ENCODE results near the gene HMGN2. TPM values are rescaled to one million over a fixed set of nuclear protein-coding genes. Genes with fewer than 3 reads are reported as not detected.

HMGN2 gene
- total RNA-seq, 2 donors from 2014 or later, result 264 to 385 TPM

DNA sequence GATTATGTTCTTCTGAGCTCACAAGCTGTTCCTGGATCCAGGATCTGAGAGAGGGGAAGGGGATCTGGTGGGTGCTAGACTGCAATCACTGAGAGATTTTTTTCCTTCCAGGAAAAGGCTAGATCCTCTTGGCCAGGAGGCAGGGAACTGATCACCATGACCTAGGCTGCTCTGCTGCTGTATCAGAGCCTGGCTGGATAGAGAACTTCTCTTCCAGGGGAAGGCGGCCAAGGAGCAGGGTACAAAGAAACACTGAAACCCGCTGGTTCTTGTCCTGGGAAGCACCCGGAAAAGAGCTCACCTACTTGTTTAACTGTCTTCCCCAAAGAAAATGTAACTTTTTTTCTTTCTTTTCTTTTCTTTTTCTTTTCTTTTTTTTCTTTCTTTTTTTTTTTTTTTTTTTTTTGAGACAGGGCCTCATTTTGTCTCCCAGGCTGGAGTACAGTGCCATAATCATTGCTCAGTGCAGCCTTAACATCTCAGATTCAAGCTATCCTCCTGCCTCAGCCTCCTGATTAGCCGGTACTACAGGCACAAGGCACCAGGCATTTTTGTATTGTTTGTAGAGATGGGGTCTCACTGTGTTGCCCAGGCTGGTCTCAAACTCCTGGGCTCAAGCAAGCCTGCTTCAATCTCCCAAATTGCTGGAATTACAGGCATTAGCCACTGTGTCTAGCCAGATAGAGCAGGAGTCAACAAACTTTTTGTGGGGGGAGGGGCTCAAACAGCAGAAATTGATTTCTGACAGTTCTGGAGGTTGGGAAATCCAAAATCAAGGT, 44.9 kb downstream of the HMGN2 start:
- H3K36me3 ChIP-seq, result no peaks in the 10 kb centered on the region
- no peaks in the 10 kb centered on the region for H3K9me3 ChIP-seq
- no peaks in the 10 kb centered on the region for H3K4me1 ChIP-seq (replicated peaks)
- no peaks in the 10 kb centered on the region for H3K27me3 ChIP-seq (replicated peaks; ENCODE audit: insufficient read depth)
- H3K27ac ChIP-seq, result no peak overlapping the region
- H3K4me3 ChIP-seq, result no peak overlapping the region
- no peak for DNase-seq (ENCODE audit: low spot score)
- TF ChIP-seq, protein P1, sequence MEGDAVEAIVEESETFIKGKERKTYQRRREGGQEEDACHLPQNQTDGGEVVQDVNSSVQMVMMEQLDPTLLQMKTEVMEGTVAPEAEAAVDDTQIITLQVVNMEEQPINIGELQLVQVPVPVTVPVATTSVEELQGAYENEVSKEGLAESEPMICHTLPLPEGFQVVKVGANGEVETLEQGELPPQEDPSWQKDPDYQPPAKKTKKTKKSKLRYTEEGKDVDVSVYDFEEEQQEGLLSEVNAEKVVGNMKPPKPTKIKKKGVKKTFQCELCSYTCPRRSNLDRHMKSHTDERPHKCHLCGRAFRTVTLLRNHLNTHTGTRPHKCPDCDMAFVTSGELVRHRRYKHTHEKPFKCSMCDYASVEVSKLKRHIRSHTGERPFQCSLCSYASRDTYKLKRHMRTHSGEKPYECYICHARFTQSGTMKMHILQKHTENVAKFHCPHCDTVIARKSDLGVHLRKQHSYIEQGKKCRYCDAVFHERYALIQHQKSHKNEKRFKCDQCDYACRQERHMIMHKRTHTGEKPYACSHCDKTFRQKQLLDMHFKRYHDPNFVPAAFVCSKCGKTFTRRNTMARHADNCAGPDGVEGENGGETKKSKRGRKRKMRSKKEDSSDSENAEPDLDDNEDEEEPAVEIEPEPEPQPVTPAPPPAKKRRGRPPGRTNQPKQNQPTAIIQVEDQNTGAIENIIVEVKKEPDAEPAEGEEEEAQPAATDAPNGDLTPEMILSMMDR (IDR thresholded peaks at IDR 0.05), result no peak
- TF ChIP-seq POLR2A (IDR thresholded peaks at IDR 0.05) (no peak), POLR2AphosphoS5 (IDR thresholded peaks at IDR 0.05) (no peak)
- intact Hi-C loops (cut with DNase I), result no loop called here
- whole genome bisulfite sequencing, result 57% methylated on average over 4 of the region's 4 CpGs

DNA sequence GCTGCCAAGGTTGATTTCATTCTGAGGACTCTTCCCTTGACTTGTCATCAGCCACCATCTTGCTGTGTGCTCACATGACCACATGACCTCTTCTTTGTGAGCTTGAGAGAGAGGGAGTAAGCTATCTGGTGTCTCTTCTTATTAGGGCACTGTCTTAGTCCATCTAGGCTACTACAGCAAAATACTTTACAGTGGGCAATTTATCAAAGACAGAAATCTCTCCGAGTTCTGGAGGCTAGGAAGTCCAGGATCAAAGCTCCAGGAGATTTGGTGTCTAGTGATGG, 45.5 kb downstream of the HMGN2 start:
- DNase-seq (ENCODE audit: low spot score), result no peak
- Histone ChIP-seq H3K4me1 (replicated peaks) (no peaks in the 10 kb centered on the region), H3K36me3 (no peaks in the 10 kb centered on the region), H3K27ac (no peak overlapping the region), H3K4me3 (no peak overlapping the region), H3K9me3 (no peaks in the 10 kb centered on the region), H3K27me3 (replicated peaks; ENCODE audit: insufficient read depth) (no peaks in the 10 kb centered on the region)
- 71% methylated on average over 1 of the region's 1 CpG for WGBS
- TF ChIP-seq, protein P1 (IDR thresholded peaks at IDR 0.05), result no peak
- TF ChIP-seq POLR2AphosphoS5 (IDR thresholded peaks at IDR 0.05) (no peak), POLR2A (IDR thresholded peaks at IDR 0.05) (no peak)
- intact Hi-C loops (cut with DNase I), result no loop called here

DNA sequence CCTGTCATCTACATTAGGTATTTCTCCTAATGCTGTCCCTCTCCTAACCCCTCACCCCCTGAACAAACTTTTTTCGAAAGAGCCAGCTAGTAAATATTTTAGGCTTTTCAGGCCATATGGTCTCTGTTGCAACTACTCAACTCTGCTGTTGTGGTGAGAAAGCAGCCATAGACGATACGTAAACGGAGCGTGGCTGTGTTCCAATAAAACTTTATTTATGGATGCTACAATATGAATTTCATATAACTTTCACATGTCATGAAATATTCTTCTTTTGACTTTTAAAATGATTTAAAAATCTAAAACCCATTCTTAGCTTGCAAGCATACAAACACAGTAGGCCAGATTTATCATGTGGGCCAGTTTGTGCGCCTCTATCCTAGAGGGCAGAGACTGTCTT, 46.1 kb downstream of the HMGN2 start:
- 90% methylated on average over 6 of the region's 6 CpGs for WGBS
- no peak for TF ChIP-seq POLR2AphosphoS5 (IDR thresholded peaks at IDR 0.05)
- TF ChIP-seq POLR2A (IDR thresholded peaks at IDR 0.05), result no peak
- TF ChIP-seq, protein P1 (IDR thresholded peaks at IDR 0.05), result no peak

DNA sequence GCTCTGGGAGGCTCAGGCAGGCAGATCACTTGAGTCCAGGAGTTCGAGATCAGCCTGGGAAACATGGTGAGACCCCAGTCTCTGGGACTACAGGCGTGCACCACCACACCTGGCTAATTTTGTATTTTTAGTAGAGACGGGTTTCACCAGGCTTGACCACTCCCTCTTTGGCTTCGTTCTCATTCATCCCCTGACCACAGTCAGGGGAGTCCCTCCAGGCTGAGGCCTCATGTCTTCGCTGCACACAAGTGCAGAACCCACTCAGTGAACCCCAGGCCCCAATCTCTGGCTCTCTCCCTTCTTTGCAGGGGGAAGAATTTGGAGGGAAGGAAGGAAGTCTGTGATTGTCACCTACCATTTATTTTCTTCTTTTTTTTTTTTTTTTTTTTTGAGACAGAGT, 48.1 kb downstream of the HMGN2 start:
- no peak overlapping the region for H3K4me3 ChIP-seq
- 68% methylated on average over 5 of the region's 5 CpGs for WGBS
- H3K27me3 ChIP-seq (replicated peaks; ENCODE audit: insufficient read depth), result no peaks in the 10 kb centered on the region
- no peaks in the 10 kb centered on the region for H3K4me1 ChIP-seq (replicated peaks)
- TF ChIP-seq POLR2A (IDR thresholded peaks at IDR 0.05), result no peak
- TF ChIP-seq, protein P1 (IDR thresholded peaks at IDR 0.05), result no peak
- no peak for TF ChIP-seq POLR2AphosphoS5 (IDR thresholded peaks at IDR 0.05)
- no peak overlapping the region for H3K27ac ChIP-seq
- no peaks in the 10 kb centered on the region for H3K36me3 ChIP-seq
- intact Hi-C loops (cut with DNase I), result no loop called here
- H3K9me3 ChIP-seq, result no peaks in the 10 kb centered on the region
- DNase-seq (ENCODE audit: low spot score), result no peak

More for the DNA sequence above, 46.1 kb downstream of the HMGN2 start:
- no peak for DNase-seq (ENCODE audit: low spot score)
- H3K4me3 ChIP-seq, result no peak overlapping the region
- no peaks in the 10 kb centered on the region for H3K9me3 ChIP-seq
- H3K36me3 ChIP-seq, result no peaks in the 10 kb centered on the region
- intact Hi-C loops (cut with DNase I), result no loop called here
- no peaks in the 10 kb centered on the region for H3K4me1 ChIP-seq (replicated peaks)
- H3K27ac ChIP-seq, result no peak overlapping the region
- H3K27me3 ChIP-seq (replicated peaks; ENCODE audit: insufficient read depth), result no peaks in the 10 kb centered on the region

DNA sequence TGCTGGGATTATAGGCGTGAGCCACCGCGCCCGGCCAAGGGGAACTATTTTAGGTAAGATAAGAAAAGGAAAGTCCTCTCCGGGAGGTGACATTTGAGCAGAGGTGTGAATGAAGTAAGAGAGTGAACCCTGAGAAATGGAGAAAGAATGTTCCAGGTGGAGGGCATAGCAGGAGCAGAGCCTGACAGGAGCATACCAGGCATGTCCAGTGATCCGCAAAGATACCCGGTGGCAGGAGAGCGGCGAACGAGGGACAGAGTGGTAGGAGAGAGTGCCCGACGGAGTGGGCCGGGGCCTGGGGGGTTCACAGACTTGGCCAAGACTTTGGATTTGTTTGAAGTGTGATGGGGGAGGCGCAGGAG, 49.4 kb downstream of the HMGN2 start:
- WGBS, result 72% methylated on average over 14 of the region's 14 CpGs
- intact Hi-C loops (cut with DNase I), result no loop called here
- H3K27ac ChIP-seq, result no peak overlapping the region
- H3K4me3 ChIP-seq, result no peak overlapping the region
- DNase-seq (ENCODE audit: low spot score), result no peak
- H3K9me3 ChIP-seq, result no peaks in the 10 kb centered on the region
- H3K27me3 ChIP-seq (replicated peaks; ENCODE audit: insufficient read depth), result no peaks in the 10 kb centered on the region
- no peak for TF ChIP-seq POLR2A (IDR thresholded peaks at IDR 0.05)
- TF ChIP-seq POLR2AphosphoS5 (IDR thresholded peaks at IDR 0.05), result no peak
- TF ChIP-seq, protein P1 (IDR thresholded peaks at IDR 0.05), result no peak
- no peaks in the 10 kb centered on the region for H3K36me3 ChIP-seq
- H3K4me1 ChIP-seq (replicated peaks), result no peaks in the 10 kb centered on the region

All from prostate gland (tissue), 2 donors.